Measurements from ENCODE around the gene TOMM40. TPM values are rescaled to one million over a fixed set of nuclear protein-coding genes. Genes with fewer than 3 reads are reported as not detected.
"Not testable (repeated sequence)": the region's sequence is repeated elsewhere in the genome, so short reads cannot be mapped to it uniquely, and the experiment has no call there.

Gene TOMM40
- total and polyA plus RNA-seq, 2 donors = 25.6 to 36.7 TPM

DNA sequence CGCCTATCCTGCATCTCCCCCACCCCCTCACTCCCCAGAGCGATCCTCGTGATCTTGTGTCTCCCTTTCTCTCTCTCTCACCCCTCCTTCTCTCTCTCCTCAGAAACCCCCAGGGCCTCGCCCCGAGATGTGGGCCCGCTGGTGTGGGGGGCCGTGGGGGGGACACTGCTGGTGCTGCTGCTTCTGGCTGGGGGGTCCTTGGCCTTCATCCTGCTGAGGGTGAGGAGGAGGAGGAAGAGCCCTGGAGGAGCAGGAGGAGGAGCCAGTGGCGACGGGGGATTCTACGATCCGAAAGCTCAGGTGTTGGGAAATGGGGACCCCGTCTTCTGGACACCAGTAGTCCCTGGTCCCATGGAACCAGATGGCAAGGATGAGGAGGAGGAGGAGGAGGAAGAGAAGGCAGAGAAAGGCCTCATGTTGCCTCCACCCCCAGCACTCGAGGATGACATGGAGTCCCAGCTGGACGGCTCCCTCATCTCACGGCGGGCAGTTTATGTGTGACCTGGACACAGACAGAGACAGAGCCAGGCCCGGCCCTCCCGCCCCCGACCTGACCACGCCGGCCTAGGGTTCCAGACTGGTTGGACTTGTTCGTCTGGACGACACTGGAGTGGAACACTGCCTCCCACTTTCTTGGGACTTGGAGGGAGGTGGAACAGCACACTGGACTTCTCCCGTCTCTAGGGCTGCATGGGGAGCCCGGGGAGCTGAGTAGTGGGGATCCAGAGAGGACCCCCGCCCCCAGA is 12.8 kb upstream of the TOMM40 start:
- DNase-seq (ENCODE audit: low read depth in 6 of 9, low spot score in 9 of 9) = no peak
- H3K27ac ChIP-seq (ENCODE audit: low read depth in 1 of 2, low read length in 1 of 2) = no peak overlapping the region
- H3K4me3 ChIP-seq (ENCODE audit: low read length in 2 of 2) = no peak overlapping the region
- H3K27me3 ChIP-seq (ENCODE audit: control insufficient read depth in 2 of 2, insufficient read depth in 1 of 2, low read length in 1 of 2) = no peaks in the 10 kb centered on the region
- H3K9me3 ChIP-seq (ENCODE audit: control insufficient read depth in 2 of 2, insufficient read depth in 1 of 2, low read length in 1 of 2) = no peaks in the 10 kb centered on the region
- 96% methylated on average over 26 of the region's 26 CpGs for WGBS
- H3K36me3 ChIP-seq (ENCODE audit: control insufficient read depth in 2 of 2, insufficient read depth in 2 of 2, low read length in 1 of 2) = no peaks in the 10 kb centered on the region
- peaks cover 7 to 28% of the 10 kb centered on the region in 2 donors for H3K4me1 ChIP-seq (ENCODE audit: control insufficient read depth in 2 of 2, insufficient read depth in 2 of 2, low read length in 2 of 2)

- no peak for DNase-seq (ENCODE audit: low read depth in 6 of 9, low spot score in 9 of 9)
- H3K4me3 ChIP-seq (ENCODE audit: low read length in 2 of 2) = no peak overlapping the region
- peaks cover 7 to 26% of the 10 kb centered on the region in 2 donors for H3K4me1 ChIP-seq (ENCODE audit: control insufficient read depth in 2 of 2, insufficient read depth in 2 of 2, low read length in 2 of 2)
- H3K36me3 ChIP-seq (ENCODE audit: control insufficient read depth in 2 of 2, insufficient read depth in 2 of 2, low read length in 1 of 2) = no peaks in the 10 kb centered on the region
- no peak overlapping the region for H3K27ac ChIP-seq (ENCODE audit: low read depth in 1 of 2, low read length in 1 of 2)
- no peaks in the 10 kb centered on the region for H3K27me3 ChIP-seq (ENCODE audit: control insufficient read depth in 2 of 2, insufficient read depth in 1 of 2, low read length in 1 of 2)
- H3K9me3 ChIP-seq (ENCODE audit: control insufficient read depth in 2 of 2, insufficient read depth in 1 of 2, low read length in 1 of 2) = no peaks in the 10 kb centered on the region
- 95% methylated on average over 18 of the region's 18 CpGs for WGBS
Measured at GRCh38 chr19:44879309-44880065, 11.6 kb upstream of the TOMM40 start.

- Histone ChIP-seq H3K36me3 (ENCODE audit: control insufficient read depth in 2 of 2, insufficient read depth in 2 of 2, low read length in 1 of 2) (no peaks in the 10 kb centered on the region), H3K4me3 (ENCODE audit: low read length in 2 of 2) (no peak overlapping the region), H3K9me3 (ENCODE audit: control insufficient read depth in 2 of 2, insufficient read depth in 1 of 2, low read length in 1 of 2) (no peaks in the 10 kb centered on the region), H3K27me3 (ENCODE audit: control insufficient read depth in 2 of 2, insufficient read depth in 1 of 2, low read length in 1 of 2) (no peaks in the 10 kb centered on the region), H3K27ac (ENCODE audit: low read depth in 1 of 2, low read length in 1 of 2) (no peak overlapping the region), H3K4me1 (ENCODE audit: control insufficient read depth in 2 of 2, insufficient read depth in 2 of 2, low read length in 2 of 2) (peaks cover 6 to 10% of the 10 kb centered on the region in 2 donors)
- no peak for DNase-seq (ENCODE audit: low read depth in 6 of 9, low spot score in 9 of 9)
- WGBS = 97% methylated on average over 15 of the region's 15 CpGs
Measured at GRCh38 chr19:44882063-44882462, 9.0 kb upstream of the TOMM40 start.

DNA sequence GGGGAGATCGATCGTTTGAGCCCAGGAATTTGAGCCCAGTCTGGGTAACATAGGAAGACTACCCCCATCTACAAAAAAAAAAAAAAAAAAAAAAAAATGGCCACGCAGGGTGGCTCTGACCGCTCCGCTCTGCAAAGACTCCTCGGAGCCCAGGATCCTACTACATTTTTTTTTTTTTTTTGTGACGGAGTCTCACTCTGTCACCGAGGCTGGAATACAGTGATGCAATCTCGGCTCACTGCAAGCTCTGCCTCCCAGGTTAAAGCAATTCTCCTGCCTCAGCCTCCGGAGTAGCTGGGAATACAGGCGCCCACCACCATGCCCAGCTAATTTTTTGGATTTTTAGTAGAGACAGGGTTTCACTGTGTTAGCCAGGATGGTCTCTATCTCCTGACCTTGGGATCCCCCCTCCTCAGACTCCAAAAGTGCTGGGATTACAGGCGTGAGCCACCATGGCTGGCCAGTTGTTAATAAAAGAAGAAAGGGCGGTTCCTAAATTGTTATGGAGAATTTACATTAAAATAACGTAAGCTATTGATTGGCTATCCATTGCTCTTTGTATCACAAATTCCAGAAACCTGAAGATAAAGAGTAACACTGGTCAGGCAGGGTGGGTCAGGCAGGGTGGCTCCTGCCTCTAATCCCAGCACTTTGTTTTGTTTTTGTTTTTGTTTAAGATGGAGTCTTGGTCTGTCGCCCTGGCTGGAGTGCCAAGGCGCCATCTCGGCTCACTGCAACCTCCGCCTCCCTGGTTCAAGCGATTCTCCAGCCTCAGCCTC is 8.2 kb upstream of the TOMM40 start:
- H3K9me3 ChIP-seq (ENCODE audit: control insufficient read depth in 2 of 2, insufficient read depth in 1 of 2, low read length in 1 of 2); DNase-seq (ENCODE audit: low read depth in 6 of 9, low spot score in 9 of 9); H3K4me1 ChIP-seq (ENCODE audit: control insufficient read depth in 2 of 2, insufficient read depth in 2 of 2, low read length in 2 of 2); H3K4me3 ChIP-seq (ENCODE audit: low read length in 2 of 2); H3K27ac ChIP-seq (ENCODE audit: low read depth in 1 of 2, low read length in 1 of 2); H3K36me3 ChIP-seq (ENCODE audit: control insufficient read depth in 2 of 2, insufficient read depth in 2 of 2, low read length in 1 of 2); H3K27me3 ChIP-seq (ENCODE audit: control insufficient read depth in 2 of 2, insufficient read depth in 1 of 2, low read length in 1 of 2): not testable (repeated sequence)
- WGBS = 95% methylated on average over 19 of the region's 19 CpGs

DNA sequence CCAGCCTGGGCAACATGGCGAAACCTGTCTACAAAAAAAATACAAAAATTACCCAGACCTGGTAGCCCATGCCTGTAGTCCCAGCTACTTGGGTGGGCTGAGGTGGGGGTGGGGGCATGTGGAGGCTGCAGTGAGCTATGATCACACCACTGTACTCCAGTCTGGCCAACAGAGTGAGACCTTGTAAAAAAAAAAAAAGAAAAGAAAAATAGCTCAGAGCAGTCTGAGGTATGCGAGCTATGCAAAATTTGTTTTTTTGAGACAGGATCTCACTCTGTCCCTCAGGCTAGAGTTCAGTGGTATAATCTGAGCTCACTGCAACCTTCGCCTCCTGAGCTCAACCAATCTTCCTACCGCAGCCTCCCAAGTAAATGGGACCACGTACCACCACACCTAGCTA is 7.1 kb upstream of the TOMM40 start:
- 96% methylated on average over 5 of the region's 5 CpGs for WGBS
- no peaks in the 10 kb centered on the region for H3K36me3 ChIP-seq (ENCODE audit: control insufficient read depth in 2 of 2, insufficient read depth in 2 of 2, low read length in 1 of 2)
- no peak for DNase-seq (ENCODE audit: low read depth in 6 of 9, low spot score in 9 of 9)

DNA sequence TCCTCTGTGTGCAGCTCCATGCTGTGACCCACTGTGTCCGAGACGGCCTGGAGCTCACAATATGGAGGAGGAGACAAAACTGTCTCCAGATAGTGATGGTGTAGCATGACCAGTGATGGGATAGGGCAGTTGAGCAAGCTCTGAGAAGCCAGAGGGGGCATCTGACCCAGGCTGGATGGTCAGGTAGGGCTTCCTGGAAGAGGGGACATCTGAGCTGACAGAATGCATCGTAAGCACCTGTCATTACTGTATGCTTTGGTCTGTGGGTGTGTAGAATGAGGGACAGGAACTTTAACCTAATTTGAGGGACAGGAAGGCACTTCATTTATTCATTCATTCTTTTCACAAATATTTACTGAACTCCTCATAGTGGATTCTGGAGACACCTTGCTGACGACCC is 6.5 kb upstream of the TOMM40 start:
- H3K4me1 ChIP-seq (ENCODE audit: control insufficient read depth in 2 of 2, insufficient read depth in 2 of 2, low read length in 2 of 2) = peaks cover 0 to under 1% of the 10 kb centered on the region in 2 donors
- WGBS = 95% methylated on average over 4 of the region's 4 CpGs
- no peaks in the 10 kb centered on the region for H3K9me3 ChIP-seq (ENCODE audit: control insufficient read depth in 2 of 2, insufficient read depth in 1 of 2, low read length in 1 of 2)
- no peak overlapping the region for H3K27ac ChIP-seq (ENCODE audit: low read depth in 1 of 2, low read length in 1 of 2)
- H3K27me3 ChIP-seq (ENCODE audit: control insufficient read depth in 2 of 2, insufficient read depth in 1 of 2, low read length in 1 of 2) = no peaks in the 10 kb centered on the region
- no peak overlapping the region for H3K4me3 ChIP-seq (ENCODE audit: low read length in 2 of 2)
- no peaks in the 10 kb centered on the region for H3K36me3 ChIP-seq (ENCODE audit: control insufficient read depth in 2 of 2, insufficient read depth in 2 of 2, low read length in 1 of 2)
- no peak for DNase-seq (ENCODE audit: low read depth in 6 of 9, low spot score in 9 of 9)

More for the DNA sequence above, 7.1 kb upstream of the TOMM40 start:
- H3K4me1 ChIP-seq (ENCODE audit: control insufficient read depth in 2 of 2, insufficient read depth in 2 of 2, low read length in 2 of 2) = no peaks in the 10 kb centered on the region
- no peaks in the 10 kb centered on the region for H3K9me3 ChIP-seq (ENCODE audit: control insufficient read depth in 2 of 2, insufficient read depth in 1 of 2, low read length in 1 of 2)
- H3K27me3 ChIP-seq (ENCODE audit: control insufficient read depth in 2 of 2, insufficient read depth in 1 of 2, low read length in 1 of 2) = no peaks in the 10 kb centered on the region
- no peak overlapping the region for H3K27ac ChIP-seq (ENCODE audit: low read depth in 1 of 2, low read length in 1 of 2)
- H3K4me3 ChIP-seq (ENCODE audit: low read length in 2 of 2) = no peak overlapping the region

- Histone ChIP-seq H3K36me3 (ENCODE audit: control insufficient read depth in 2 of 2, insufficient read depth in 2 of 2, low read length in 1 of 2) (no peaks in the 10 kb centered on the region), H3K4me1 (ENCODE audit: control insufficient read depth in 2 of 2, insufficient read depth in 2 of 2, low read length in 2 of 2) (peaks cover 6 to 7% of the 10 kb centered on the region in 2 donors), H3K4me3 (ENCODE audit: low read length in 2 of 2) (no peak overlapping the region), H3K27me3 (ENCODE audit: control insufficient read depth in 2 of 2, insufficient read depth in 1 of 2, low read length in 1 of 2) (no peaks in the 10 kb centered on the region), H3K27ac (ENCODE audit: low read depth in 1 of 2, low read length in 1 of 2) (no peak overlapping the region), H3K9me3 (ENCODE audit: control insufficient read depth in 2 of 2, insufficient read depth in 1 of 2, low read length in 1 of 2) (no peaks in the 10 kb centered on the region)
- no peak for DNase-seq (ENCODE audit: low read depth in 6 of 9, low spot score in 9 of 9)
- WGBS = 96% methylated on average over 6 of the region's 6 CpGs
Measured at GRCh38 chr19:44886141-44886540, 4.9 kb upstream of the TOMM40 start.

DNA sequence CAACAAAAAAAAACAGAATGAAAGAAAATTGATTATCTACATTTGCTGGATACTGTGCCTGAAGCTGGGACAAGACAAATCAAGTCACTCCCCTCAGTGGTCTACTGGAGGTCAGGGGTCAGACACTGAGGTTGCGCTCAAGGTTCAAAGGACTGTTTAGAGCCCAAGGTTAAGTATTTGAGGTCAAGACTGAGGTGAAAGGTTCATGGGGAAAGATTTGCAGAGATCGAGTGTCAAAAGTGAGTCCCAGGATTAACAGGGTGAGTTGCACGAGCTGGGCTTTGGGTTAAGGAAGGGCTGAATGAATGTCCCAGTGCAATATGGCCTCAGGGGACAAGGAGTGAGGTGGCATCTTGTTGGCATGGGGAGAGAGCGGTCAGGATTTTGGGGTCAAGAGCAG is 3.4 kb upstream of the TOMM40 start:
- no peak overlapping the region for H3K4me3 ChIP-seq (ENCODE audit: low read length in 2 of 2)
- 96% methylated on average over 4 of the region's 4 CpGs for WGBS
- H3K9me3 ChIP-seq (ENCODE audit: control insufficient read depth in 2 of 2, insufficient read depth in 1 of 2, low read length in 1 of 2) = no peaks in the 10 kb centered on the region
- H3K4me1 ChIP-seq (ENCODE audit: control insufficient read depth in 2 of 2, insufficient read depth in 2 of 2, low read length in 2 of 2) = peaks cover 13 to 16% of the 10 kb centered on the region in 2 donors
- peaks cover 0 to 2% of the 10 kb centered on the region in 2 donors for H3K36me3 ChIP-seq (ENCODE audit: control insufficient read depth in 2 of 2, insufficient read depth in 2 of 2, low read length in 1 of 2)
- H3K27ac ChIP-seq (ENCODE audit: low read depth in 1 of 2, low read length in 1 of 2) = no peak overlapping the region
- DNase-seq (ENCODE audit: low read depth in 6 of 9, low spot score in 9 of 9) = no peak
- no peaks in the 10 kb centered on the region for H3K27me3 ChIP-seq (ENCODE audit: control insufficient read depth in 2 of 2, insufficient read depth in 1 of 2, low read length in 1 of 2)

DNA sequence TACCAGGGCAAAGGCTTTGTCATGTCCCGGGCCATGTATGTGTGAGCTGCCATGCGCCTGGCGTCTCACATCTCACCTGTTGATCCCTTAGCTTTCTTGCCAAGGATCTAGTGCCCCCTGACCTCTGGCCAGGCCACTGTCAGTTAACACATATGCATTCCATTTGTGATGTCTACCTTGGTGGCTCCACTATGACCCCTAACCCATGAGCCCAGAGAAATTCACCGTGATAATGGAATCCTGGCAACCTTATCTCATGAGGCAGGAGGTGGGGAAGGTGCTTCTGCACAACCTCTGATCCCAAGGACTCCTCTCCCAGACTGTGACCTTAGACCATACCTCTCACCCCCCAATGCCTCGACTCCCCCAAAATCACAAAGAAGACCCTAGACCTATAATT is 2.7 kb upstream of the TOMM40 start:
- H3K9me3 ChIP-seq (ENCODE audit: control insufficient read depth in 2 of 2, insufficient read depth in 1 of 2, low read length in 1 of 2); H3K27me3 ChIP-seq (ENCODE audit: control insufficient read depth in 2 of 2, insufficient read depth in 1 of 2, low read length in 1 of 2); H3K36me3 ChIP-seq (ENCODE audit: control insufficient read depth in 2 of 2, insufficient read depth in 2 of 2, low read length in 1 of 2); H3K27ac ChIP-seq (ENCODE audit: low read depth in 1 of 2, low read length in 1 of 2); DNase-seq (ENCODE audit: low read depth in 6 of 9, low spot score in 9 of 9); H3K4me3 ChIP-seq (ENCODE audit: low read length in 2 of 2): not testable (repeated sequence)
- peaks cover 13 to 16% of the 10 kb centered on the region in 2 donors for H3K4me1 ChIP-seq (ENCODE audit: control insufficient read depth in 2 of 2, insufficient read depth in 2 of 2, low read length in 2 of 2)
- 98% methylated on average over 5 of the region's 5 CpGs for WGBS
